ENCODE data around the gene SNX9.
A peak's percentile ranks its signal among the peaks of the same experiment; 100 is the strongest.
"Not testable (repeated sequence)": the region's sequence is repeated elsewhere in the genome, so short reads cannot be mapped to it uniquely, and the experiment has no call there.

The SNX9 gene

GRCh38 chr6:157838718-157839430, 15.8 kb downstream of the SNX9 start:
- H3K4me1 Mint-ChIP-seq, result peaks cover 63% of the 10 kb centered on the region
- DNase-seq (ENCODE audit: low spot score in 2 of 2) (no peak), ATAC-seq (no peak)
- H3K9me3 Mint-ChIP-seq, result peaks cover 3% of the 10 kb centered on the region
- peaks cover 94% of the 10 kb centered on the region for H3K36me3 Mint-ChIP-seq
- no peak overlapping the region for H3K4me3 Mint-ChIP-seq
- no peak overlapping the region for H3K27ac Mint-ChIP-seq

DNA sequence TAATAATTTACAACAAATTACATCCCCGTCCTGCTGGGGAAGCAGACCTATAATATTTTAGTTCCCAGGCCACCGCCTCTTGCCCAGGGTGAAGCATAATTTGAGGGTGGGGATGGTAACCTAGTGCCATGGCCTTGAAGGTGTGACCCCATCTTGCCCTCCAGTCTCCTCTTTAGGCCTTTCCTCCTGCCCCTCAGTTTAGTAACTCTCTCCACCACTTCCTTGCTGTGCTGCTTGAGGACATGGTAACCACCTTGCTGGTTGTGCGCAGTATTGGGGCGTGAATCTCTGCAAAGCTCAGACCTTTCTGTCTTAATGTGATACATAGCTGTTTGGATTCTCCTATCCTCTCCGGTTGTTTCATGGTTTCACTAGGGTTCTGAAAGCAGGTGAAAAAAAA, 16.6 kb downstream of the SNX9 start:
- no peak overlapping the region for H3K4me3 Mint-ChIP-seq

DNA sequence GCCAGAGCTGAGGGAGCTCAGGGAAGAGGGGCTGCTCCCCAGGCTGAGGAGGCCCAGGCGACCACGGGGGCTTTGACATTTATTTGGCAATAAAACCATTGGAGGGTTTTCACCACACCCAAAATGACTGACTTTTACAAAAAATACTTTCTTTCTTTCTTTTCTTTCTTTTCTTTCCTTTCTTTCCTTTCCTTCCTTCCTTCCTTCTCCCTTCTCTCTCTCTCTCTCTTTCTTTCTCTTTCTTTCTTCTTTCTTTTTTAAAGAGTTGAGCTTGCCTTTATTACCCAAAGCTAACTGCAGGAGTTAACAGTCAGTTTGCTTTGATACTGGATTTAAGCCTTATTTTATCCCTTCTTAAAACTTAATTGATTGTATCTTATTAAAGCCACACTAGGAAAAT, 17.2 kb downstream of the SNX9 start:
- peaks cover 3% of the 10 kb centered on the region for H3K9me3 Mint-ChIP-seq
- no peak overlapping the region for H3K4me3 Mint-ChIP-seq
- DNase-seq (ENCODE audit: low spot score in 2 of 2) (no peak), ATAC-seq (no peak)
- no peak overlapping the region for H3K27ac Mint-ChIP-seq
- peaks cover 68% of the 10 kb centered on the region for H3K4me1 Mint-ChIP-seq
- peaks cover 92% of the 10 kb centered on the region for H3K36me3 Mint-ChIP-seq

More for the DNA sequence above, 16.6 kb downstream of the SNX9 start:
- H3K9me3 Mint-ChIP-seq, result peaks cover 3% of the 10 kb centered on the region
- H3K36me3 Mint-ChIP-seq, result peaks cover 94% of the 10 kb centered on the region
- ATAC-seq (no peak), DNase-seq (ENCODE audit: low spot score in 2 of 2) (no peak)
- peak overlapping the region; percentile 58 for H3K27ac Mint-ChIP-seq
- H3K4me1 Mint-ChIP-seq, result peaks cover 66% of the 10 kb centered on the region

- no peak for DNase-seq (ENCODE audit: low spot score in 2 of 2)
Observed at GRCh38 chr6:157840776-157841175, 17.7 kb downstream of the SNX9 start.

DNA sequence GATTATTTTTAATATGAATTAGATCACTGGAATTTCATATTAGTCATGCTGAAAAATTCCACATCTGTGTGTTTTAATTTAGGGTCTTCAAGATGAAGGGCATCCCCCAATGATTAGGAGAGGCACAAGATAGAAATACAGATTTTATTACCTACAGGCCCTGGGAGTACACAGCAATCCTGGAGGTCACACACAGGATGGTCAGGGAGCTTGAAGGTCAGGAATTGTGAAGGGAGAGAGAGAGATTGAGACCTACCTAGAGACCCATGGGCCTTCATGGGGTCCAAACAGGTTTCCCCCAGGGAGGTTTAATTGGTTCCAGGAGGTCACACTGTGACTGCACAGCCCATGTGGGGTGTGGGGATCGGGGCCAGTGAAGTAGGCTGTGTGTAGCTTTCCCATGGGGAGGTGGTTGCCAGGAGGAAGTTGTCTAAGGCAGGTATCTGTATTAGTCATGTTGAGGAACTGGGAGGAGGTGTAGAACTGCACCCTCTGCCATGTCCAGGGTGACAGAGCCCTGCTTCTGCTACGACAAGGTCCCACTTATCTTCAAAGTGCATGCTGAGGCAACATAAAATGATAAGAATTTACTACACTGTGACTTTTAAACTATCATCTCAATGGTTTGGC, 18.3 kb downstream of the SNX9 start:
- peak overlapping the region; percentile 18 for H3K4me3 Mint-ChIP-seq
- peaks cover 89% of the 10 kb centered on the region for H3K36me3 Mint-ChIP-seq
- H3K4me1 Mint-ChIP-seq, result peaks cover 68% of the 10 kb centered on the region
- ATAC-seq, result peak; percentile 55
- no peak for DNase-seq (ENCODE audit: low spot score in 2 of 2)
- H3K9me3 Mint-ChIP-seq, result no peaks in the 10 kb centered on the region
- no peak overlapping the region for H3K27ac Mint-ChIP-seq

More at GRCh38 chr6:157840776-157841175, 17.7 kb downstream of the SNX9 start:
- peaks cover 68% of the 10 kb centered on the region for H3K4me1 Mint-ChIP-seq
- no peak for ATAC-seq
- peaks cover 92% of the 10 kb centered on the region for H3K36me3 Mint-ChIP-seq
- H3K27ac Mint-ChIP-seq, result no peak overlapping the region
- peak overlapping the region; percentile 18 for H3K4me3 Mint-ChIP-seq
- no peaks in the 10 kb centered on the region for H3K9me3 Mint-ChIP-seq

- Mint-ChIP-seq H3K9me3 (no peaks in the 10 kb centered on the region), H3K36me3 (peaks cover 89% of the 10 kb centered on the region), H3K4me1 (peaks cover 67% of the 10 kb centered on the region), H3K4me3 (no peak overlapping the region), H3K27ac (no peak overlapping the region)
- no peak for ATAC-seq
- no peak for DNase-seq (ENCODE audit: low spot score in 2 of 2)
Observed at GRCh38 chr6:157842212-157842611, 19.2 kb downstream of the SNX9 start.

DNA sequence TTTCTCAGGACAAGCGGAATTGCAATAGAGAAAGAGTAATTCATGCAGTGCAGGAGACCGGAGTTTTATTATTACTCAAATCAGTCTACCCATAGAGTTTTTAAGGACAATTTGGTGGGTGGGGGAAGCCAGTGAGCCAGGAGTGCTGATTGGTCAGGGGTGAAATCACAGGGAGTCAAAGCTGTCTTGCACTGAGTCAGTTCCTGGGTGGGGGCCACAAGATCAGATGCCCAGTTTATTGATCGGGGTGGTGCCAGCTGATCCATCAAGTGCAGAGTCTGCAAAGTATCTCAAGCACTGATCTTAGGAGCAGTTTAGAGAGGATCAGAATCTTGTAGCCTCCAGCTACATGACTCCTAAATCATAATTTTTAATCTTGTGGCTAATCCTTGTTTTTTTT, 21.1 kb downstream of the SNX9 start:
- H3K9me3 Mint-ChIP-seq; DNase-seq (ENCODE audit: low spot score in 2 of 2); H3K27ac Mint-ChIP-seq: not testable (repeated sequence)
- H3K4me1 Mint-ChIP-seq, result peaks cover 84% of the 10 kb centered on the region
- peak; percentile 15 for ATAC-seq
- peak overlapping the region; percentile 9 for H3K4me3 Mint-ChIP-seq
- peaks cover 82% of the 10 kb centered on the region for H3K36me3 Mint-ChIP-seq

GRCh38 chr6:157845493-157846259, 22.6 kb downstream of the SNX9 start:
- Mint-ChIP-seq H3K36me3 (peaks cover 75% of the 10 kb centered on the region), H3K4me1 (peaks cover 83% of the 10 kb centered on the region), H3K4me3 (peak overlapping the region; percentile 52), H3K9me3 (no peaks in the 10 kb centered on the region), H3K27ac (peak overlapping the region; percentile 10)
- no peak for DNase-seq (ENCODE audit: low spot score in 2 of 2)
- peak; percentile 84 for ATAC-seq

DNA sequence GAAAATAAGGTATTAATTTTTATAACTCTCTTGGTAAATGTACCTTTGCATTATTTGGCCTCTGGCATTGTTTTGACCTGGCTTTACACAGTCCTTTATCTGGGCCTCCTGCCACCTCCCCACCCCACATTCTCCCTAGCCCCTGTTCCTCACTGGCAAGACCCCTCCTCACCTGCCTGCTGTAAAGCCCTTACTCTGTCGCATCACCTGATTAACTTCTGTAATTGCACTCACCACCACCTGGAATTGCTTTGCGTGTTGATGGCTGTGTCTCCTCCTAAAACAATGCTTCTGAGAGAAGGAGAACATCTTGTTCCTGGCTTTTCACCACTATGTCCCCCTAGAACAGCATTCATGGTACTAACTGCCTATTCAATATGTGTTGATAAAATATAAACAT, 24.8 kb downstream of the SNX9 start:
- peaks cover 67% of the 10 kb centered on the region for H3K4me1 Mint-ChIP-seq

DNA sequence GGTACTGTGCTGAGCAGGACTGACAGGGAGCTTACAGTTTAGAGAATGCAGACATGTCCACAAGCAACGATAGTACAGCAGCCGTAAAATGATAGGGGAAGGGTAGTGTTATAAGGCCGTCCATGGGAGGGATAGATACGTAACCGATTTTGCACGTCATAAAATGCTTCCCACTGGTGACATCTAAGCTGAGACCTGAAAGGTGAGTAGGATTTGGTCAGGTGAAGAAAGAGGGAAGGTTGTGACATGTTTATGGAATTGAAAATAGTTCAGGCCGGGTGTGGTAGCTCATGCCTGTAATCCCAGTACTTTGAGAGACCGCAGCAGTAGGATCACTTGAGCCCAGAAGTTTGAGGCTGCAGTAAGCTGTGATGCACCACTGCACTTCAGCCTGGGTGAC, 25.6 kb downstream of the SNX9 start:
- peaks cover 67% of the 10 kb centered on the region for H3K36me3 Mint-ChIP-seq
- no peak overlapping the region for H3K4me3 Mint-ChIP-seq
- H3K27ac Mint-ChIP-seq, result no peak overlapping the region
- no peak for DNase-seq (ENCODE audit: low spot score in 2 of 2)
- peaks cover 69% of the 10 kb centered on the region for H3K4me1 Mint-ChIP-seq
- H3K9me3 Mint-ChIP-seq, result peaks cover 10% of the 10 kb centered on the region
- ATAC-seq, result no peak

More for the DNA sequence above, 24.8 kb downstream of the SNX9 start:
- Mint-ChIP-seq H3K9me3 (peaks cover 4% of the 10 kb centered on the region), H3K27ac (no peak overlapping the region), H3K36me3 (peaks cover 66% of the 10 kb centered on the region), H3K4me3 (no peak overlapping the region)
- no peak for ATAC-seq
- DNase-seq (ENCODE audit: low spot score in 2 of 2), result no peak

- peaks cover 10% of the 10 kb centered on the region for H3K9me3 Mint-ChIP-seq
- peaks cover 60% of the 10 kb centered on the region for H3K36me3 Mint-ChIP-seq
- peaks cover 66% of the 10 kb centered on the region for H3K4me1 Mint-ChIP-seq
- H3K4me3 Mint-ChIP-seq, result no peak overlapping the region
- H3K27ac Mint-ChIP-seq, result no peak overlapping the region
- no peak for ATAC-seq
- no peak for DNase-seq (ENCODE audit: low spot score in 2 of 2)
Observed at GRCh38 chr6:157849288-157850017, 26.4 kb downstream of the SNX9 start.

DNA sequence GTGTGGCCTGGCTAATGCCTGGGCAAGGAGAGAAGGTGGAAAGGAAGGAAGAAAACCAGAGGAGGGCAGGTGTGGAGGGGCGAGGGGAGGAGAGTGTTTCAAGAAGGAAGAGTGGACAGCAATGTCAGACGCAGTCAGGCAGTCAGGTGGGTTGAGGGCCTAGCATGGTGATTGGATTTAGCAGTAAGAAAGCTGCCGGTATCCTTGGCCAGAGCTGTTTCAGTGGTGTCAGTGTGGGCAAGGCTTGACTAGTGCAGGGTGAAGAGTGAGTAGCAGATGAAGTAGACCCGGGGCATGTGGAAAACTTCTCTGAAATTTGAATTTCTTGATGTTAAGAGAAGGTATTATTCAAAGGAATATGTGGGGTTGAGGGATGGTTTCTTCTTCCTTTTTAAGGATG, 27.0 kb downstream of the SNX9 start:
- Mint-ChIP-seq H3K9me3 (peaks cover 10% of the 10 kb centered on the region), H3K27ac (no peak overlapping the region), H3K36me3 (peaks cover 57% of the 10 kb centered on the region), H3K4me3 (no peak overlapping the region), H3K4me1 (peaks cover 65% of the 10 kb centered on the region)
- DNase-seq (ENCODE audit: low spot score in 2 of 2), result no peak
- ATAC-seq, result no peak

- Mint-ChIP-seq H3K27ac (peak overlapping the region; percentile 32), H3K36me3 (peaks cover 38% of the 10 kb centered on the region), H3K9me3 (peaks cover 10% of the 10 kb centered on the region), H3K4me3 (no peak overlapping the region), H3K4me1 (peaks cover 53% of the 10 kb centered on the region)
- DNase-seq (ENCODE audit: low spot score in 2 of 2), result no peak
- ATAC-seq, result no peak
Observed at GRCh38 chr6:157853018-157853805, 30.2 kb downstream of the SNX9 start.

DNA sequence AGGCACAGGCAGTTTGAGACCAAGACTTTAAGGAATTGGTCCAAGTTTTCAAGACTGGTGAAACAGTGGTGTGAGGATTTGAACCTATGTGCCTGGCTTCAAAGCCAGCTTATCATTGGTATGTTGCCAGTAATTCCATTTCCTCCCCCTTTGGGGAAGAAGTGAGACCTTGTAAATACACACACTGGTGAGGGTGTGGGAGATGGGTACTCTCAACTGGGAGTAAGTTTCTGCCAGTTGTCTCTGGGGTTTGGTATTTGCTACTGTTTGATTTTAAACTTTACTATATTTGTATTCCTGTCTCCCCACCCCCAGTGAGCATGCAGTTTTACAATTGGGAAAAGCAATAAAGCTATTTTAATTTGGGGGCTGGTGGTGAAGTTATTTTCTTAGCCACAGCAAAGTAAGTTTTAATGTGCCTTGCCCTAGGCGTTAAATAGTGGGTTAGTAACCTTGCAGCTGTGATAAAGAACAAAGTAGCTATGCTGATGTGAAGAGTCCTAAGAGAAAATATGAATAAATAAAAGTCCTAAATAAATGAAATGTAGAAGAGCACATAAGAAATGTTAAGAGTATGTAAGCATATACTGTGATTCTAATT, 31.0 kb downstream of the SNX9 start:
- no peak for DNase-seq (ENCODE audit: low spot score in 2 of 2)
- Mint-ChIP-seq H3K9me3 (peaks cover 10% of the 10 kb centered on the region), H3K4me1 (peaks cover 53% of the 10 kb centered on the region), H3K27ac (no peak overlapping the region), H3K4me3 (no peak overlapping the region), H3K36me3 (peaks cover 33% of the 10 kb centered on the region)
- ATAC-seq, result no peak
